Measurements from ENCODE around the gene SERPINB6.
A peak's percentile ranks its signal among the peaks of the same experiment; 100 is the strongest.

SERPINB6 gene

DNA sequence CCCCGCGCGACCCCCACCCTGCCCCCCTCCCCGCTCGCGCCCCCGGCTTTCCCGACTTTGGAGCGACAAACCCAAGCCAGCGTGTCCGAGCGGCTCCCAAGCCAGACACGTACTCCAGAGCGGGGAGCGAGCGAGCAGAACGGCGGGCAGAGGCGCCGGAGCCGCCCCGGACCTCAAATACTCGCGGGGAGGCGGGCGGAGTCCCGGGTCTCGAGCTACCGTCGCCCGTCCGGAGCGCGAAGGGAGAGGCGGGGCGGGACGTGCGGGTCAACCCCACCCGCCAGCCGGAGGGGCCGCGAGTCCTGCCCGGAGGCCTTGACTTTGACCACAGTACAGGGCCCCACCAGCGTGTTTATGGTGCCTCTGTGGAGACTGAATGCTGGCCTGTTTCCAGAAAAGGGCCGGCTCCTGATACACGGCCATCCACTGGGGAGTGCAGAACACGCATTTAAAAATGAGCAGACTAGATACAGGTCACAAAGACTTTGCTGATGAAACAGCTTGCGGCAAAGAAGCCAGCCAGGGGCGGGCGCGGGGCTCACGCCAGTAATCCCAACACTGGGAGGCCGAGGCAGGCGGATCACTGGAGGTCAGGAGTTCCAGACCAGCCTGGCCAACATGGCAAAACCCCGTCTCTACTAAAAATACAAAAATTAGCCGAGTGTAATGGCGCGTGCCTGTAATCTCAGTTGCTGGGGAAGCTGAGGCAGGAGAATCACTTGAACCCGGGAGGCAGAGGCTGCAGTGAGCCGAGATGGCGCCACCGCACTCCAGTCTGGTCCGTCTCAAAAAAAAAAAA is at the start of gene SERPINB6:
Gene SERPINB6 (minus strand): TSS at position 148 of the 799 bp plus-strand sequence. CDS start 12,235 bp downstream, outside the sequence.
- TF ChIP-seq, protein P1, sequence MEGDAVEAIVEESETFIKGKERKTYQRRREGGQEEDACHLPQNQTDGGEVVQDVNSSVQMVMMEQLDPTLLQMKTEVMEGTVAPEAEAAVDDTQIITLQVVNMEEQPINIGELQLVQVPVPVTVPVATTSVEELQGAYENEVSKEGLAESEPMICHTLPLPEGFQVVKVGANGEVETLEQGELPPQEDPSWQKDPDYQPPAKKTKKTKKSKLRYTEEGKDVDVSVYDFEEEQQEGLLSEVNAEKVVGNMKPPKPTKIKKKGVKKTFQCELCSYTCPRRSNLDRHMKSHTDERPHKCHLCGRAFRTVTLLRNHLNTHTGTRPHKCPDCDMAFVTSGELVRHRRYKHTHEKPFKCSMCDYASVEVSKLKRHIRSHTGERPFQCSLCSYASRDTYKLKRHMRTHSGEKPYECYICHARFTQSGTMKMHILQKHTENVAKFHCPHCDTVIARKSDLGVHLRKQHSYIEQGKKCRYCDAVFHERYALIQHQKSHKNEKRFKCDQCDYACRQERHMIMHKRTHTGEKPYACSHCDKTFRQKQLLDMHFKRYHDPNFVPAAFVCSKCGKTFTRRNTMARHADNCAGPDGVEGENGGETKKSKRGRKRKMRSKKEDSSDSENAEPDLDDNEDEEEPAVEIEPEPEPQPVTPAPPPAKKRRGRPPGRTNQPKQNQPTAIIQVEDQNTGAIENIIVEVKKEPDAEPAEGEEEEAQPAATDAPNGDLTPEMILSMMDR (IDR thresholded peaks at IDR 0.05; ENCODE audit: low read depth, low read length, missing control alignments): no peak
- peak; percentile 59 for DNase-seq
- Histone ChIP-seq H3K4me3 (ENCODE audit: low read depth, low read length) (peak within 1 kb of the TSS; percentile 68), H3K27me3 (replicated peaks) (no peaks in the 10 kb centered on the region), H3K27ac (peak within 1 kb of the TSS; percentile 91), H3K36me3 (replicated peaks) (no peaks in the 10 kb centered on the region)
- in situ Hi-C loops (cut with HindIII; ENCODE audit: low pct_ligation_motif_present, low sequenced_read_pairs): no loop called here

DNA sequence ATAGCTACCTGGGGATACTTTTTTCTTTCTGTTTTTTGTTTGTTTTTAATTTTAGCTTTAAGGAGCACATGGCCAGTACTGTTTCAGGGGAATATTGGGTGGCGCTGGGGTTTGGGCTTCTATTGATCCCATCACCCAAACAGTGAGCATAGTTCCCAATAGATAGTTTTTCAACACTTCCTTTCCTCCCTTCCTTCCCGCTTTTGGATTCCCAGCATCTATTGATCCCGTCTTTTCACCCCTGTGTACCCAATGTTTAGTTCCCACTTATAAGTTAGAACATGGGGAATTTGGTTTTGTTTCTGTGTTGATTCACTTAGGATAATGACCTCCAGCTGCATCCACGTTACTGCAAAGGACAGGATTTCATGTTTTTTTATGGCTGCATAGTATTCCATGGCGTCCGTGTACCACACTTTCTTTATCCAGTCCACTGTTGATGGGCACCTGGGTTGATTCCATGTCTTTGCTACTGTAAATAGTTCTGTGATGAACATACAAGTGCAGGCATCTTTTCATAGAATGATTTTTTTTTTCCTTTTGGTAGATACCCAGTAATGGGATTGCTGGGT is 48.5 kb upstream of the SERPINB6 start:
- TF ChIP-seq, protein P1 (IDR thresholded peaks at IDR 0.05; ENCODE audit: low read depth, low read length, missing control alignments): no peak
- H3K27me3 ChIP-seq (replicated peaks): no peaks in the 10 kb centered on the region
- in situ Hi-C loops (cut with HindIII; ENCODE audit: low pct_ligation_motif_present, low sequenced_read_pairs): no loop called here
- no peak overlapping the region for H3K27ac ChIP-seq
- DNase-seq: no peak
- no peak overlapping the region for H3K4me3 ChIP-seq (ENCODE audit: low read depth, low read length)
- H3K36me3 ChIP-seq (replicated peaks): peaks cover 3% of the 10 kb centered on the region

DNA sequence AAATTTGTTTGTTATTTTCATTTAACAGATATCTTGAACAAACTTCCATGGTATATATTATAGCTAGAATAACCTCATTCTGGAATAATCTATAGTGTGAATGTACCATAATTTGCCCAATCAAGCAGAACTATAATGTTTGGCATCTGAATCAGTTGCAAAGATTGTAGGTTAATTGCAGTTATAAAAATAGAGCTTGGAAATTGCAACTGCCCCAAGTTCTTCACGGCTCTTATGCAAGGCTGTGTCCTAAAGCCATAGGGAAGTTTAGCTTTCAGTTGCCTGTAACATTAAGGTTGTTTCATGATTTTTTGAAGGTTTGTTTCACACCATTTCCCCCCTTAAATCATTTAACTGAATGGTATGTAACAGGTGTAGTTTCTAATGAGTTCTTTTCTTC is 47.7 kb upstream of the SERPINB6 start:
- in situ Hi-C loops (cut with HindIII; ENCODE audit: low pct_ligation_motif_present, low sequenced_read_pairs): no loop called here
- TF ChIP-seq, protein P1 (IDR thresholded peaks at IDR 0.05; ENCODE audit: low read depth, low read length, missing control alignments): no peak
- Histone ChIP-seq H3K27ac (no peak overlapping the region), H3K27me3 (replicated peaks) (no peaks in the 10 kb centered on the region), H3K36me3 (replicated peaks) (peaks cover 3% of the 10 kb centered on the region), H3K4me3 (ENCODE audit: low read depth, low read length) (no peak overlapping the region)
- DNase-seq: no peak

DNA sequence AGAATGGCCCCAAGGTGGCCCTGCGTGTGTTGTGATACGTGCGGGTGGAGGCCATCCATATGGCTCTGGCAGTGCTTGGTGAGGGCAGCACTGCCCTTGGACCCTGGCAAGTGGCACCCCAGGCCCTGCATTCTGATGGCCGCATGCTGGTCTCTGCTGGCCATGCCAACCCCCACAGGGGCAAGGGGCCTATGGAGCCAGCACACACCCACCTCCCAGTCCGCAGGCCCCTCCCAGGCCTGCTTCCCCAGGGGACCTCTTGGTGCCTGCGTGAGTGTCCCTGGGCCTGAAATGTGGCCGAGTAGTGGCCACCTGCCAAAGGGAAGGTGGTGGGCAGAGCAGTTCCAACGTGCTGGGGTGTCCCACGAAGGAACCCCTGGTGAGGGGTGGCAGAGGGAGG is 45.9 kb upstream of the SERPINB6 start:
- no peak overlapping the region for H3K27ac ChIP-seq
- H3K4me3 ChIP-seq (ENCODE audit: low read depth, low read length): no peak overlapping the region
- TF ChIP-seq, protein P1 (IDR thresholded peaks at IDR 0.05; ENCODE audit: low read depth, low read length, missing control alignments): no peak
- no peak for DNase-seq
- peaks cover 3% of the 10 kb centered on the region for H3K36me3 ChIP-seq (replicated peaks)
- in situ Hi-C loops (cut with HindIII; ENCODE audit: low pct_ligation_motif_present, low sequenced_read_pairs): no loop called here
- no peaks in the 10 kb centered on the region for H3K27me3 ChIP-seq (replicated peaks)

DNA sequence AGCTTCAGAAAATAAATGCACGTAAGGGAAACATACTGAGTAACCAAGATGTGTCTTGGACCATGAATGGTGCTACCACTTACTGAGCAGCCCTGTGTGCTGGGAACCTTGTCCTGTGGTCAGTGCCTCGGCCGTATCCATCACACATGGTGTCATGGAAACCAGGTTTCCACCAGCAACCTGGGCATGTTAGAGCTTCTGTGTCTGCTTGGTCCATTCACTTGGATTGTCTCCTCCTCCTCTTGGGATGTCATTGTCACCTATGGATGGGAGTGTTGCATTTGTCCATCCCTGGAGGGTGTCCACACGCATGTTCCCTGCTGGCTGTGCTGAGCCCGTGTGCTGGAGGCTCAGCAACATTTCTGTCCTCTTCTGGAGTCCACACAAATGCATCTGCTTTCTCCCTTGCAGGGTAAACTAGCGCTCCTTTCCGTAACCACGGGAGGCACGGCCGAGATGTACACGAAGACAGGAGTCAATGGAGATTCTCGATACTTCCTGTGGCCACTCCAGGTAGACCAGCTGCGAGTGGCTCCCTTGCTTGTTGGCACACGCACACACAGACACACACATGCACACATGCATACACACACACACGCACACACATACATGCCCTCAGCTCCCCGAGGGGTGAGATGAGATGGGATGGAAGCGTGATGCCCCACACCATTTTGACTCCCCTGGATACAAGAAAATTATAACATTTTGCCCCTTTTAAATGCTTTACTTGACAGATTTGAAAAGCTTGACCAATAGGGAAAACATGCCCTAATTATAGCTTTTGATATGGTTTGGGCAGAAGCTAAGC is 45.3 kb upstream of the SERPINB6 start:
- H3K36me3 ChIP-seq (replicated peaks): peaks cover 3% of the 10 kb centered on the region
- TF ChIP-seq, protein P1 (IDR thresholded peaks at IDR 0.05; ENCODE audit: low read depth, low read length, missing control alignments): no peak
- in situ Hi-C loops (cut with HindIII; ENCODE audit: low pct_ligation_motif_present, low sequenced_read_pairs): no loop called here
- DNase-seq: no peak
- H3K27ac ChIP-seq: no peak overlapping the region
- no peak overlapping the region for H3K4me3 ChIP-seq (ENCODE audit: low read depth, low read length)
- H3K27me3 ChIP-seq (replicated peaks): no peaks in the 10 kb centered on the region

Data from brain microvascular endothelial cell (primary cell).